GM04504 (cell line): ENCODE results near the gene ANKRD65.
"Not testable (repeated sequence)": the region's sequence is repeated elsewhere in the genome, so short reads cannot be mapped to it uniquely, and the experiment has no call there.

ENCODE experiments used
- DNase-seq: peaks from one replicate; pipeline ENCODE4 v3.0.0-alpha.2; 2012; ENCODE audit warnings: low read depth

Gene ANKRD65

DNA sequence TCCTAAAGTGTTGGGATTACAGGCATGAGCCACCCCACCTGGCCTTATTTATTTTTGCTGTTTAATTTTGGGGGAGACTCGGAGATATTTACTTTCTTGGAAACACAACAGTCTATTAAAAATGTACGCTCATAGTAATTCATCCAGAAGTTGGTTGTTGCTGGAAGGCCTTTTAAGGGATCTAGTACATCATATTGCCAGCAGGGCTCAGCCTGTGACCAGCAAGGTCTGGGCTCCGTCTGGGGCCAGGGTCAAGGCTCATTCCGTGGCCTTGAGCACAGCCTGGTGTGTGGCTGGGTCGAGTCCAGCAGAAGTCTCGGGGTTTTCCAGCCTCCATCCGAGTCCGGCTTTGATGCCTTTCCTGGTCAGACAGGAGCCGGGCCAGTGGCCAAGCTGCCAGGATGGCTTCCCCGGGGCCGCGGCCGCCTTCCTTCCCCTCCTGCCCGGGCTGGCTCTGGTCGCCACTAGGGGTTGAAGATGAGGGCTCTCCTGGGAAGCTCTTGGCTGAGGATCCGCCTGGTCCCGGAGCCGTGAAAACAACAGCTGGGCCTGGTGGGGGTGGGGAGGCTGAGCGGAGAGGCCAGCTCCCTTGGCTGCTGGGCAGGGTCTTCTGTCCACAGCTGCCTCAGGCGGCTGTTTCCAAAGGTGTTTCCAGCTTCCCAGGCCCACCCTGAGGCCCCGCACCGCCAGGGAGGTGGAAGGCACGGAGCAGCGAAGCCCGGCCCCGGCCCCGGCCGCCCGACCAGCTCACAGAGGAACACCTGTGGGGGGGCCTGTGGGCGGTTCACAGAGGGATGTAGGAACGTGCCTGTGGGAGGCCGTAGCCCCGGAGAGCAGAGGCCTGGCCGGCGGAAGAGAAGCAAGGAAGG is 9.3 kb upstream of the ANKRD65 start:
- no peak for DNase-seq

DNA sequence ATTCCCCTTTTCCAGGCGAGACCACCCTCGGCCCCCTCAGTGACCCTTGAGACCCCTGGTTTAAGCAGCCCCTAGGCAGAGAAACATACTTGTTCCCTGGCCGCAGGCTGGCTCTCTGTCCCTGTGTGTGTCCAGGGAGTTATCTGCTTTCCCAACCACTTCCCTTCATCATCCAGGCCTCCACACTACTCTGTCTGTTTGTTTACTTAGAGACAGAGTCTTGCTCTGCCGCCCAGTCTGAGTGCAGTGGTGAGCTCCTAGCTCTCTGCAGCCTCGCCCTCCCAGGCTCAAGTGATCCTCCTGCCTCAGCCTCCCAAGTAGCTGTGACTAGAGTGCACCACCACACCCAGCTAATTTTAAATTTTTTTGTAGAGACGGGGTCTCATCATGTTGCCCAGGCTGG is 8.6 kb upstream of the ANKRD65 start:
- no peak for DNase-seq

DNA sequence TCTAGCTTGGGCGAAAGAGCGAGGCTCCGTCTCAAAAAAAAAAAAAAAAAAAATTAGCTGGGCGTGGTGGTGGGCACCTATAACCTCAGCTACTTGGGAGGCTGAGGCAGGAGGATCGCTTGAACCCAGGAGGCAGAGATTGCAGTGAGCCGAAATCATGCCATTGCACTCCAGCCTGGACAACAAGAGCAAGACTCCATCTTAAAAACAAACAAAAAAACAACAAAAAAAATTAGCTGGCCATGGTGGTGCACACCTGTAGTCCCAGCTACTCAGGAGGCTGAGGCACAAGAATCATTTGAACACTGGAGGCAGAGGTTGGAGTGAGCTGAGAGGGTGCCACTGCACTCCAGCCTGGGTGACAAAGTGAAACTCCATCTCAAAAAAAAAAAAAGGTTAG is 7.9 kb upstream of the ANKRD65 start:
- not testable (repeated sequence) for DNase-seq

DNA sequence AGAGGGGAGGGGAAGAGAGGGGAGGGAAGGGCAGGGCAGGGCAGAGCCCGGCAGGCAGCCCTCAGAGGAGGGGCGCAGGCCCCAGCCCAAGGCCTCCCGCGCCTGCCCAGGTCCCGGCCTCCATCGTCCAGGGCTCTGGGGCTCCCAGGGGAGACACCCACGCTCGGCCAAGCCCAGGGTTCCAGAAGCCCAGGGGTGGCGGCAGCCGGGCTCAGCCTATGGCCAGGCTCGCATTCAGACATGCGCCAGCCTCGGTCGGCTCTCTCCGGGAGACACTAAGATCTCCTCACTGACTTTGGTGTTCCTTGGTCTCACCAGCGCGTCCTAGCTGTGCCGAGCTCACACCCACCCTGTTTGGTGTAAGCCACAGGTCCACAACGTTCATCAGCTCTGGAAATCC is 7.1 kb upstream of the ANKRD65 start:
- no peak for DNase-seq

DNA sequence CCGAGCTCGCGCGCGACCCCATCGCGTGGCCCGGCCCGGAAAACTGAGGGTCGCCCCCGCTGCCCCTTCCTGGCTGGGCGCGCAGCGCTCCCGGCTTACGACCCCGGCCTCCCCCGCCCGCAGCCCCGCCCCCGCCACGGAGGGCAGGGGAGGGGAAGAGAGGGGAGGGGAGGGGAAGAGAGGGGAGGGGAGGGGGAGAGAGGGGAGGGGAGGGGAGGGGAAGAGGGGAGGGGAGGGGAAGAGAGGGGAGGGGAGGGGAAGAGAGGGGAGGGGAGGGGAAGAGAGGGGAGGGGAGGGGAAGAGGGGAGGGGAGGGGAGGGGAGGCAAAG is 6.7 kb upstream of the ANKRD65 start:
- DNase-seq = no peak

DNA sequence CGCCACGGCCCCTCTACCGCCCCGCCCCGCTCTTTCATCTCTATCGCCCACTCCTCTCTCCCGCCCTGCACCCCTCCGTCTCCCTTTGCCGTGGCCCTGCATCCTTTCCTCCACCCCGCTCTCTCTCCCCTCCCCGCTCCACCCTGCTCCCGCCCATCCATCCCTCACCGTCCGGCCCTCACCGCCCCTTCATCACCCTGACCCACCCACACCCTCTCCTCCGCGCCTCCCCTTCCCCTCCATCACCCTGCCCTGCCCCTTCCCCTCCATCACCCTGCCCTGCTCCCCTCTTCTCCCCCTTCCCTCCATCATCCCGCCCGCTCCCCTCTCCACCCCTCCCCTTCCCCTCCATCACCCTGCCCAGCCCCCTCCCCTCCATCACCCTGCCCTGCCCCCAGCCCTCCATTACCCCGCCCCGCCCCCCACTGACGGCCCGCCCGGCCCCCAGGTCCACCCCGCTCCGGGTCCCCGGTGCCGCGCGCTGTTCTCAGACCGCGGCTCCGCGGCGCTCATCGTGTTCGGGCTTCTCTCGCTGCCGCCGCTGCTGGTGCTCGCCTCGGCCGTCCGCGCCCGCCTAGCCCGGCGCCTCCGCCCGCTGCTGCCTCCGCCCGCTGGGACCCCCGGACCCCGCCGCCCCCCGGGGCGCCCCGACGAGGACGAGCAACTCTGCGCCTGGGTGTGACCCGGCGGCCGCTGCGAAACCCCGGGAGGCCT is 6.2 kb upstream of the ANKRD65 start:
- no peak for DNase-seq

DNA sequence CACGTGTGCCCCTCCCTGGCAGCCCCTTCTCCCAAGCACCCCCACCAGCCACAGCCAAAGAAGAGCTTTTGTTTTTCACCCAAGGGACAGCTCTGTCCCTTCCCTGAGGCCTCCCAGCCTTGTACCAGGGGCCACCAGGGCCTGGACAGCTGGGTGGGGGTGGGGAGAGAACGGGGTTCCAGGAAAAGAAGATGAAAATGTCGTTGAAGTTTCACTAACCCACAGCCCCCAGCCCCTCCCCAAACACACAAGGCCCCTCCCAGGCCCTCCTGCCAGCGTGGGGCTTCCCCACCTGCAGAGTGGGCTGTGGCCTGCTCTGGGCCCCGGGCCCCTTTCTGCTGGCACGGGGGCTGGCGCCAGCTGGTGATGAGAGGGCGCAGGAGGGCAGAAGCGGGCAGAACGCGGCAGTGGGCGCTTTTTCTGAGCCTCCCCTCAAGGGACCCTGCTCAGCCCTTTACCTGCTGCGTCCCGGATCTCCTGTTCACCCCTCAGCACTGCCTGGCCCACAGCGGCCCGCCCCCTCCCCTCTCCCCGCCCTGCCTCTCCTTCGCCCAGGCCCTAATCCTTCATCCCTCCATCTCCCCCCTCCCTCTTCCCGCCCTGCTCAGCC is 5.5 kb upstream of the ANKRD65 start:
- DNase-seq = no peak

DNA sequence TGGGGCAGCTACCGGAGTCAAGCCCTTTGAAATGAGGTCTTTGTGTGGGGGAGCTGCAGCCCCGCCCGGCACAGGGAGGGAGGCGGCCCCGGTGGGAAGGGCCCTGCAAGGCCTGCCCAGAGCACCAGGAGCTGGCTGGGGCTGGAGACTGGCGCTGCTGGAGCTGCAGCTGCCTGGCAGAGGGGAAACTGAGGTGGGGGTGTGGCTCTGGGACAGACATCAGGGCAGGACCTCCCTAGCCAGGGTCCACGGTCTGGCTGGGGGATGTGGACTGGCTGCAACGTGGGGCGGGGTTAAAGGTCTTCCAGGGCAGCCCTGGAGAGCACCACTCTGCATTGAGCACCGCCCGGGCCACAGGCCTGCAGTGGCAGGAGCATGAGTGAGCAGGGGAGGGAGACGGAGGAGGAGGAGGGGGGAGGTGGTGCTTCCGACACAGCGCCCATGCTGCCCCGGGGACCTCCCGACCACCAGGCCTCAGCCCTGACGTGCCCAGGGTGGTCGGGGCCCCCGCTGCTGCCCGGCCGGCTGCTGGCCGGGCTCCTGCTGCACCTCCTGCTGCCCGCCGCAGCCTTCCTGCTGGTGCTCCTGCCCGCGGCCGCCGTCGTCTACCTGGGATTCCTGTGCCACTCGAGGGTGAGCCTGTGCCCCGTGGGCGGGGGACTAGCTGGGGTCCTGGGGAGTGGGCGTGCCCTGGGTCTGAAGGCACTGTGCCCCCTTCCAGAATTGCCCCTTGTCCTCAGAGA is 4.8 kb upstream of the ANKRD65 start:
- DNase-seq = no peak

DNA sequence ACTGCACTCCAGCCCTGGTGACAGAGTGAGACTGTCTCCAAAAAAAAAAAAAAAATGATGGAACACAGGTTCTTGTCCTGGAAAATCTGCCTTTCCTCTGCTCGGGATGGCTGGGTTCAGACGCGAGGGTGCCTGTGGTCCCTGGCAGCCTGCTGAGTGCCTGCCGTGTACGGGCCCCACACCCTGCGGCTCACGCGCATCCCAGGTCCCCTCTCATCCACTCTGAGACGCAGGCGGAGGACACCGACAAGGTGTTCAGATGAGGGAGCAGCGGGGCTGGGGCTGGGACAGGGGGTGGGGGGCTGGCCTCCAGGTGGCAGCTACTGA is 4.3 kb upstream of the ANKRD65 start:
- DNase-seq = no peak

DNA sequence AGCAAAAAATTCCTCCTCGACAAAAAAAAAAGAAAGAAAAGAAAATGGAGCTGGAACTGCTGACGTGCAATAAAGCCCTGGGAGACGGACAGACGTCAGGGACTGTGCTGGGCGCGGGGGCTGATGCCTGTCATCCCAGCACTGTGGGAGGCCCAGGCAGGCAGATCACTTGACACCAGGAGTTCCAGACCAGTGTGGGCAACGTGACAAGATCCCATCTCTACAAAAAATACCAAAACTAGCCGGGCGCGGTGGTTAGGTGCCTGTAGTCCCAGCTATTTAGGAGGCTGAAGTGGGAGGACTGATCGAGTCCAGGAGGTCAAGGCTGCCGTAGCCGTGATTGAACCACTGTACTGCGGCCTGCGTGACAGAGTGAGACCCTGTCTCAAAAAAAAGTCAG is 3.6 kb upstream of the ANKRD65 start:
- no peak for DNase-seq

DNA sequence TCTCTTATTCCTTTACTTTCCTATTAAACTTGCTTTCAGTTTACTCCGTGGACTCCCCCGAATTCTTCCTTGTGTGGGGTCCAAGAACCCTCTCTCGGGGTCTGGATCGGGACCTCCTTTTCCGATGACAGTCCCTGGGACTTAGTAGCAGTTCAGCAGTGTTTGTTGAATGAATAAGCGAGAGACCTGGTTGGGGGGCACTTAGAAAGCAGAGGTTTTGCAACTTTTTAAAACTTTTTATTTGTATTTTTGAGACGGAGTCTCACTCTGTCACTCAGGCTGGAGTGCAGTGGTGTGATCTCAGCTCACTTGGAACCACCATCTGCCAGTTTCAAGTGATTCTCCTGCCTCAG is 2.1 kb upstream of the ANKRD65 start:
- DNase-seq = no peak

DNA sequence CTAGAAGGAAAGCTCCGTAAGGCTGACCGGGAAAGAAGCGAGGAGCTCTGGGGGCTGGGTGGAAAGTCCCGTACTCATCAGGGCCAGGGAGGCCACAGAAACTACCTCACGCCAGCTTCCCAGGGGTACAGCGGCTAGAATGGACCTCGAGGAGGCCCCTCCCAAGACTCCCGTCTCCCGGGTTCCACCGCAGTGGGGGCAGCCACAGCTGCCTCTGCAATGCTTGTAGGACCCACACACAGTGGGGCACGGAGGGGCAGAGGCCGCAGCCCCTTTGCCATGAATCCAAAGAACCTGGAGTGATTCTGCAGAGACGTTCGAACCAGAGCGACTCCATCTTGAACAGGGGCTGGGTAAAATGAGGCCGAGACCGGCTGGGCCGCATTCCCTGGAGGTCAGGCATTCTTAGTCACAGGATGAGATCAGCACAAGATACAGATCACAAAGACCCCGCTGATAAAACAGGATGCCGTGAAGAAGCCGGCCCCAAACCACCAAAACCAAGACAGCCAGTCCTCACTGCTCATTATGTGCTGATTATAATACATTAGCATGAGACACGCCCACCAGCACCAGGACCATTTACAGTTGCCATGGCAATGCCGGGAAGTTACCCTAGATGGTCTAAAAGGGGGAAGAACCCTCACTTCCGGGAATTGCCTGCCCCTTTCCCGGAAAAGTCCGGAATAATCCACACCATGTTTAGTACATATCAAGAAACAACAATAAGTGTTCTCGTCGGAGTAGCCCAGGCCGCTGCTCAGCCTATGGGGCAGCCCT is 1.6 kb upstream of the ANKRD65 start:
- no peak for DNase-seq

DNA sequence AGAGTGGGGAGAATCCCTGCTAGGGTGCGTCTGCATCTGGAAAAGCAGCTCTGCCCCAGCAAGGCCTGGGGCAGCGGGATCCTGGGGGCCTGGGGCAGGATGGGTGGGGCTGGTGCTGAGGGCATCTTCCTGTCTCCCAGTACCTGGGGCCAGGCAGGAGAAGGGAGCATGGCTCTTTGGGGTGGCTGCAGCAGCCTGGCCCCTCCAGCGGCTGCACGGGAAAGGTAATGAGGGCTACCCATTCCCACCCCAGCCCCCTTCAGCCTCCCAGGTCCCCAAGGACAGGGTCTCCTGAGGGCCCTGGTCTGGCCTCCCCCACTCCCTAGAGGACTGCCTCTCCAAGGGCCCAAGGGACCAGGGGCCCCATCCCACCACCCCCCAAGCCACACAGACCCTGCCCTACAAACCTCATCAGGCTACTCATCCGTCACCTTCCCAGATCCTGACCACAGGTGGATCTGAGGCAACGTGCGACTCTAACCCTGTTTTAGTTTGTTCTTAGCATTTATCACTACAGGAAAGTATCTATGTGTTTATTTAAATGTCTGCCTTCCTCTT is 910 bp upstream of the ANKRD65 start:
- no peak for DNase-seq

DNA sequence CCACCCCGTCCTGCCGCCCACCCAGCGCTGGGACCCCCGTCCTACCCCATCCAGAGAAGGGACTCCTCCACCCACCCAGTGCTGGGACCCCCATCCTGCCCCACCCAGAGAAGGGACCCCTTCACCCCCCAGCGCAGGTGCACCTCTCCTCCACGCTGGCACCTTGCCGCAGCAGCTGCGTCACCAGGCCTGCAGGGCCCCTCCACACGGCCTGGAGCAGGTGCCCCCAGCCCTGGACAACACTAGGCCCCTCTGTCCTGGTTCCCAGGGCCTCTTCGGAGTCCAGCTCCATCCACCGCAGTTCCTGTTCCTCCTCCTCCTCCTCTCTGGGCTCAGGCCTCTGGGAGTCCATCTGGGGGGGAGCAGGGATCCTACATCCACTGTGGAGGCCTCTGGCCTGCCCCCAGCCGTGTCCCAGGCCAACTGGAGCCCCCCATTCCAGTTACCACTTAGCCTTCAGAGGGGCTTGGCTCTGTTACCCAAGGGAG is 378 bp downstream of the ANKRD65 start:
- no peak for DNase-seq

DNA sequence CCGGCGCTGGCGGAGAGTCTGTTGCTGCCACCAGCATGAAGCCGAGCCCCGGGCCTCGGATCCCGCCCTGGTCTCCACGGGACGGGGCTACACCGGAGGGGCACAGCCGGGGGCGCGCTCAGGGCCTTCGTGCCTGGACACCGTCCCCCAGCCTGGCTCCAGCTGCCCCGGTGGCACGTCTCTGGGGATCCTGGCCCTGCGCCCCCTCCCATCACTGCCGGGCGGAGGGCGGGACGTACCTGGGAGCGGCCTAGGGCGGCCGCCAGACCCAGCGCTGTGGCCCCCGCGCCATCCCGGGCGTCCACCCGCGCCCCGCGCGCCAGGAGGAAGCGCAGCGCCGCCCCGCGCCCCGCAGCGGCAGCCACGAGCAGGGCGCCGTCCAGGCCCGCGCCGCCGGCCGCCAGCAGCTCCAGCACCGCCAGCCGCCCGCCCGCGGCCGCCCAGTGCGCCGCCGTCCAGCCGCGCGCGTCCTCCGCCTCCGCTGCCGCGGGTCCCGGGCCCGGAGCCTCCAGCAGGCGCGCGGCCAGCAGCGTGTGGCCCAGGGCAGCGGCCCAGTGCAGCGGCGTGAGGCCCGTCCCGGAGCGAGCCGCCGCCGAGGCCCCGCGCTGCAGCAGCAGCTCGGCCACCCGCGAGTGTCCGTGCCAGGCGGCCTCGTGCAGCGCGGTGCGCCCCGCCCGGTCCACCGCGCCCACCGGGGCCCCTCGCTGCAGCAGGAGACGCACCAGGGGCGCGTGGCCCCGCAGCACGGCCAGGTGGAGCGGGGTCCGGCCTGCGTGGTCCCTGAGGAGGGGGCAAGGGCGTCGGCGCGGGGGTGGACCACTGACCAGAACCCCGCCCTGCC is 1.0 kb downstream of the ANKRD65 start:
- no peak for DNase-seq

DNA sequence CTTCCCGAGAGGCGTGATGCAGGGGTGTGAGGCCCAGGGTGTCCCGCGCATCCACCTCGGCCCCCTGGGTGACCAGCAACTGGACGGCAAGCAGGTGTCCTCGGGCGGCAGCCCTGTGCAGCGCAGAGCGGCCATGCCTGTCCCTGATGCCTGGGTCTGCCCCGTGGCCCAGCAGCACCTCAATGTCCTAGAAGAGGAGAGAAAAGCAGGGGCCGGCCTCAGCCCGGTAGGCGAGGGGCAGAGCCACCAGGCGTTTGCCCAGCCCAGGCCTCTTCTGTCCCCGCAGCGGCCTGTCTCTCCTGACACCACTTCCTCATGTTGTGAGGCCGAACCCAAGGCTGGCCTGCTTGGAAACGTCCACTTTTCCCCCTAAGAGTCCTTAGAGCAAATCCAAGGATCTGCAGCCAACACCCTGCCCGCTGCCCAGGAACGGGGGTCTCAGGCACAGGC is 1.7 kb downstream of the ANKRD65 start:
- no peak for DNase-seq

DNA sequence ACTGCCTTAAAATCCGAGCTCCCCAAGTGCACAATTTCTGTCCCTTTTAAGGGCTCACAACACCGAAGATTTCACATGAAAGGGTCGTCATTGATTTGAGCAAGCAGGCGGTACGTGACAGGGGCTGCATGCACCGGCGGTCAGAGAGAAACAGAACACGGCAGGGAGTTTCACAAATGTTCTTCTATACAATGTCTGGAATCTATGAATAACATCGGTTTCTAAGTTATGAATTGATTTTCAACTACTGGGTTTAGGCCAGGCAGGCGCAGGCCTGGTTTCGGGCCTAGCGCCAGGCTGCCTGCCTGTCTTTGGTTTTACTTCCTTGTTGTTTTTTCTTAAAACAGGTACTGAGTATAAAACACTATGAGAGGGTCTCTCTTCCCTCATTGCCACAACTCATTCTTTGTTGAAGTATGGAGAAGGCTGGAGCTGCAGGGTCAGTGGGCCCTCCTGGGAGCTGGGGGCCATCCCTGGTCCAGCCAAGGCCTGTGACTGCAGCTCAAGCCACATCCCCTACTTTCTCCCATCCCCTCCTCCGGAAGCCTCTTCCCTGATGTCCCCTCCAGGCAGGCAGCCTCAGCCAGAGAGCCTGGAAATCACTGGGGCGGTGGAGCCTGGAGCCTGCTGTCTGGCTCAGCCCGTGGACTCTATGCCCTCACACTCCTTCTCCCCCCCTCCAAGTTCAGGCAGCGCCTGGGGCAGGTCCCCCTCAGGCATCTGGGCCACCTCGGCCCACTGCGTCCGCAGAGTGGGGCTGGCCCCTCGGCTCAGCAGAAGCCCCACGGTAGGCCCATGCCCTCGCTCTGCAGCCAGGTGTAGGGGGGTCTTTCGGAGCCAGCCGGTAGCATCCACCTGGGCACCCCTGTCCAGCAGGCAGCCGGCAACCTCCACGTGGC is 2.4 kb downstream of the ANKRD65 start:
- DNase-seq = no peak

DNA sequence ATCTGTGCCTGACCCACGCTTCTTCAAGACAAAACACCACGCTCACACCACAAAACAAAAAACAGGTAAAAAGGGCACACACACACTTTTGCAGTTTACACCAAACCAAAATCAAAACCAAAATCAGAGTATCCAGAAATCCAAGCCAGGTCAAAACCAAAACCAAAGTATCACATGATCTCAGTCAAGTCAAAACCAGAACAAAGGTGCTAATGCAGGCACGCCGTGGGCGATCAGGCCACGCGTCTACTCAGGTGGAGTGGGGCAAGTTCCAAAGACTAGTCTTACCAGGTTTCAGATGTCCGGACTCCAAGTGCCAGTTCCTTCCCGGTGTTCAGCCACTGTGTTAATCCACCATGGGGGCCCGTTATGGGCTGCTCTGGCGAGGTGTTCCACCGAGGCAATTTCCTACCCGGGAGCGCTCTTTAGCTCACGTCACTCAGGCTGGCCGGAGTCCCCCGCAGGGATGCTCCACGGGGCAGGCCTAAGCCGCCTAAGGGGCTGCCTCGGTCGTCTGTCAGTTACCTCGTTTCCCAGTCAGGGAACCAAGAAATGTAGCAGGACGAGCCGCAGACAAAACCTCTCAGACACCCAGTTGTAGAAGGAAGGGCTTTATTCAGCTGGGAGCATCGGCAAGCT is 3.1 kb downstream of the ANKRD65 start:
- DNase-seq = not testable (repeated sequence)

DNA sequence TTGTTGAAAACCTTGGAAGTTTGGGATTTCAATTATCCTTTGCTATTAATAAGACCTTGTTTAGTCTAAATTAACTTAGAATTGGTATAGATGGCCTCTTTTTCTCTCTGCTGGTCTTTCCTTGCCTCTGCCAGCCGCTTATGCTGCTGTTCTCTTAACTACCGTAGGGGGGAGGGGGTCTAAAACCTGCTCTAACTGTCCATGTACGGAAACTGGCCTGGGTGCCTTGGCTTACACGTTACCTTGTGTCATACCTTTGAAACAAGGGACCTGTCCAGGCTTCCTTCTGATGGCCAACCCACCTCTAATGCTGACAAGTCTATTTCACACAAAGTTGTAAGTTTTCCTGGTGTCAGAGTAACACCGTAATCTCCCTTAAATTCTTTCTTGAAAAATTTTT is 3.7 kb downstream of the ANKRD65 start:
- DNase-seq = not testable (repeated sequence)
